A549 (cell line): ENCODE measurements around the gene PEPD.

Experiments
- CBX2 ChIP-seq: fragments of 200-600 bp; sonication (generic); IDR thresholded peaks from 2 replicates; pipeline ENCODE4 v1.6.1; 2016; ENCODE audit warnings: low read depth, mild to moderate bottlenecking, borderline replicate concordance
- CTCF ChIP-seq: fragments of >200 bp; sonication (Bioruptor Twin); formaldehyde crosslinking; IDR thresholded peaks from 3 replicates; pipeline ENCODE4 v1.5.1; 2016
- HDAC2 ChIP-seq: fragments of 200-600 bp; sonication (generic); IDR thresholded peaks from 2 replicates; pipeline ENCODE4 v1.6.1; 2016
- KDM5A ChIP-seq: fragments of 200-600 bp; sonication (generic); IDR thresholded peaks from 2 replicates; pipeline ENCODE4 v1.6.1; 2016; ENCODE audit warnings: antibody characterized with exemption, mild to moderate bottlenecking
- ZFP36 ChIP-seq: fragments of 450-650 bp; IDR thresholded peaks from 2 replicates; pipeline ENCODE4 v1.6.1; 2014; ENCODE audit warnings: borderline replicate concordance; ENCODE audit not compliant: partially characterized antibody
- TF ChIP-seq, protein P1 (sequence below): fragments of 200-600 bp; sonication (generic); IDR thresholded peaks from 2 replicates; pipeline ENCODE4 v1.6.1; 2016; ENCODE audit warnings: antibody characterized with exemption, mild to moderate bottlenecking, moderate library complexity

DNA sequence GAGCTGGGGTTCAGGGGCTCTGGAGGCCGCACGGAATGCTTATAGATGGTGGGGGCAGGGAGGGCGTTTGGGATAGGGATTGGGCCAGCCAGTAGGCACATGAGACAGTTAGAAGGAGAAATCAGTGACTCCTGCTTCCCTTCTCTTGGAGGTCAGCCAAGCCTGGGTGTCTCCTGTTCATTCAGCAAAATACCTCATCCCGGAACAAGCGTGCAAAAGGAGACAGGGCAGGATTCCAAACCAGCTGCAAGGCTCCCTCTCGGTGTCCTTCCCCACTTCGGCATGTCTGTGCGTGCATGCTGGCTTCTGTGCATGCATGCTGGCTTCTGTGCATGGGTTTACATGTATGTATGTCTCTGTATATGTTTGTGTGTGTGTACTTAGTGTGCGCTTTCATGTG, 37.3 kb upstream of the PEPD start:
- TF ChIP-seq CTCF = no peak
- no peak for TF ChIP-seq ZFP36
- TF ChIP-seq, protein P1, sequence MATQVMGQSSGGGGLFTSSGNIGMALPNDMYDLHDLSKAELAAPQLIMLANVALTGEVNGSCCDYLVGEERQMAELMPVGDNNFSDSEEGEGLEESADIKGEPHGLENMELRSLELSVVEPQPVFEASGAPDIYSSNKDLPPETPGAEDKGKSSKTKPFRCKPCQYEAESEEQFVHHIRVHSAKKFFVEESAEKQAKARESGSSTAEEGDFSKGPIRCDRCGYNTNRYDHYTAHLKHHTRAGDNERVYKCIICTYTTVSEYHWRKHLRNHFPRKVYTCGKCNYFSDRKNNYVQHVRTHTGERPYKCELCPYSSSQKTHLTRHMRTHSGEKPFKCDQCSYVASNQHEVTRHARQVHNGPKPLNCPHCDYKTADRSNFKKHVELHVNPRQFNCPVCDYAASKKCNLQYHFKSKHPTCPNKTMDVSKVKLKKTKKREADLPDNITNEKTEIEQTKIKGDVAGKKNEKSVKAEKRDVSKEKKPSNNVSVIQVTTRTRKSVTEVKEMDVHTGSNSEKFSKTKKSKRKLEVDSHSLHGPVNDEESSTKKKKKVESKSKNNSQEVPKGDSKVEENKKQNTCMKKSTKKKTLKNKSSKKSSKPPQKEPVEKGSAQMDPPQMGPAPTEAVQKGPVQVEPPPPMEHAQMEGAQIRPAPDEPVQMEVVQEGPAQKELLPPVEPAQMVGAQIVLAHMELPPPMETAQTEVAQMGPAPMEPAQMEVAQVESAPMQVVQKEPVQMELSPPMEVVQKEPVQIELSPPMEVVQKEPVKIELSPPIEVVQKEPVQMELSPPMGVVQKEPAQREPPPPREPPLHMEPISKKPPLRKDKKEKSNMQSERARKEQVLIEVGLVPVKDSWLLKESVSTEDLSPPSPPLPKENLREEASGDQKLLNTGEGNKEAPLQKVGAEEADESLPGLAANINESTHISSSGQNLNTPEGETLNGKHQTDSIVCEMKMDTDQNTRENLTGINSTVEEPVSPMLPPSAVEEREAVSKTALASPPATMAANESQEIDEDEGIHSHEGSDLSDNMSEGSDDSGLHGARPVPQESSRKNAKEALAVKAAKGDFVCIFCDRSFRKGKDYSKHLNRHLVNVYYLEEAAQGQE = no peak
- no peak for TF ChIP-seq KDM5A
- TF ChIP-seq HDAC2 = no peak
- TF ChIP-seq CBX2 = no peak
